ENCODE results near the gene GPR135. TPM values are rescaled to one million over a fixed set of nuclear protein-coding genes. Genes with fewer than 3 reads are reported as not detected.

GPR135 gene
- total RNA-seq, 2 experiments from 2014 or later = 0.81 to 0.91 TPM

DNA sequence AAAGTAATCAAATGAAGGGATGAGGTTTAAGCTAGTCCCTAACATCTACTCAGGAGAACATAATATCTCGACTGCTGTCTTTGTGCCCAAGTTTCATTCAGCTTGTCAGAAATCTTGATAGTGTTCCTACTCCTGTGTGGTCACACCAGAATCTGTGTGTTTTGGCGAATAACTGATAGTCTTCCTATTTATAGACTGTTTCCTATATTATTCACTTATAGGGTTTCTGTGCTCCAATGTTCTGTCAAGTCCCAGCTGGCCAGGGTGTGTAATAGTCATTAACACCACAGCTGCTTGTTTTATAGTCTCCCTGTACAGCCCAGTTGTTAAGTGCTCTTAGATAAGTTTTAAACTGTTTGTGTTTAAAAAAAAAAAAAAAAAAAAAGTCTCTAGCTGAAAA lies 45.9 kb downstream of the GPR135 start:
- H3K27ac ChIP-seq (ENCODE audit: low read depth in 1 of 2, low read length in 2 of 2) = no peak overlapping the region
- H3K36me3 ChIP-seq (ENCODE audit: insufficient read depth, low read length) = no peaks in the 10 kb centered on the region
- no peak for DNase-seq
- Mint-ChIP-seq H3K4me1 (ENCODE audit: low read depth) (no peaks in the 10 kb centered on the region), H3K36me3 (ENCODE audit: low read depth) (no peaks in the 10 kb centered on the region), H3K27ac (no peak overlapping the region), H3K9me3 (no peaks in the 10 kb centered on the region), H3K27me3 (no peaks in the 10 kb centered on the region), H3K4me3 (no peak overlapping the region)
- ChIA-PET POLR2A (no interaction called here), CTCF (interaction anchor here (0.6 kb wide), 1 partner anchor 918 kb away, joined by 4 read pairs; no protein-coding TSS in a partner anchor)
- H3K9me3 ChIP-seq (ENCODE audit: control insufficient read depth in 1 of 2, insufficient read depth in 1 of 2, low read length in 2 of 2) = no peaks in the 10 kb centered on the region
- ATAC-seq (ENCODE audit: poor library complexity) = no peak
- no peak overlapping the region for H3K4me3 ChIP-seq (ENCODE audit: low read length)
- intact Hi-C loops (cut with DNase I, micrococcal nuclease) = no loop called here
- H3K27me3 ChIP-seq (ENCODE audit: control insufficient read depth in 1 of 2, insufficient read depth in 2 of 2, low read length in 2 of 2) = no peaks in the 10 kb centered on the region
- TF ChIP-seq, protein P1, sequence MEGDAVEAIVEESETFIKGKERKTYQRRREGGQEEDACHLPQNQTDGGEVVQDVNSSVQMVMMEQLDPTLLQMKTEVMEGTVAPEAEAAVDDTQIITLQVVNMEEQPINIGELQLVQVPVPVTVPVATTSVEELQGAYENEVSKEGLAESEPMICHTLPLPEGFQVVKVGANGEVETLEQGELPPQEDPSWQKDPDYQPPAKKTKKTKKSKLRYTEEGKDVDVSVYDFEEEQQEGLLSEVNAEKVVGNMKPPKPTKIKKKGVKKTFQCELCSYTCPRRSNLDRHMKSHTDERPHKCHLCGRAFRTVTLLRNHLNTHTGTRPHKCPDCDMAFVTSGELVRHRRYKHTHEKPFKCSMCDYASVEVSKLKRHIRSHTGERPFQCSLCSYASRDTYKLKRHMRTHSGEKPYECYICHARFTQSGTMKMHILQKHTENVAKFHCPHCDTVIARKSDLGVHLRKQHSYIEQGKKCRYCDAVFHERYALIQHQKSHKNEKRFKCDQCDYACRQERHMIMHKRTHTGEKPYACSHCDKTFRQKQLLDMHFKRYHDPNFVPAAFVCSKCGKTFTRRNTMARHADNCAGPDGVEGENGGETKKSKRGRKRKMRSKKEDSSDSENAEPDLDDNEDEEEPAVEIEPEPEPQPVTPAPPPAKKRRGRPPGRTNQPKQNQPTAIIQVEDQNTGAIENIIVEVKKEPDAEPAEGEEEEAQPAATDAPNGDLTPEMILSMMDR (IDR thresholded peaks at IDR 0.05) = no peak
- H3K4me1 ChIP-seq (ENCODE audit: insufficient read depth, low read length) = no peaks in the 10 kb centered on the region

DNA sequence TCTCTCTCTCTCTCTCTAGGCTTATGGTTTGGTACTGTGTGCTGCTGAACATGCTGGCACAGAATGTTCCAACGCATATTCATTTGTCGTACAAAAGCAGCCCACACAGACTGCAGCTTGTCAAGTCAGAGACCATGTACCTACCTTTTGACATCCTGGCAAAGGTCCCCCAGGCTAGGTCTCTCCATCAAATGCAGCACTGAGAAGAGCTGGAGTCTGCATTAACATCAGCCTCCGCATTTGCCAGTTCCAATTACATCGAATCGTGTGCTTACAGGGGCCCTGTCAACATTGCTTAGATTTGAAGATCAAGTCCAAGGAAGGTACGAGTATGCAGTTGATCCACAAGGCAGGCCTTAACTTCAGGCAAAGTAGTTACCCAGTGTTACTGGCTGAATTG lies 47.9 kb downstream of the GPR135 start:
- Histone ChIP-seq H3K27me3 (ENCODE audit: control insufficient read depth in 1 of 2, insufficient read depth in 2 of 2, low read length in 2 of 2) (no peaks in the 10 kb centered on the region), H3K27ac (ENCODE audit: low read depth in 1 of 2, low read length in 2 of 2) (no peak overlapping the region), H3K4me3 (ENCODE audit: low read length) (no peak overlapping the region), H3K36me3 (ENCODE audit: insufficient read depth, low read length) (no peaks in the 10 kb centered on the region), H3K4me1 (ENCODE audit: insufficient read depth, low read length) (no peaks in the 10 kb centered on the region), H3K9me3 (ENCODE audit: control insufficient read depth in 1 of 2, insufficient read depth in 1 of 2, low read length in 2 of 2) (no peaks in the 10 kb centered on the region)
- intact Hi-C loops (cut with DNase I, micrococcal nuclease) = no loop called here
- Mint-ChIP-seq H3K9me3 (no peaks in the 10 kb centered on the region), H3K27ac (no peak overlapping the region), H3K4me1 (ENCODE audit: low read depth) (no peaks in the 10 kb centered on the region), H3K4me3 (no peak overlapping the region), H3K36me3 (ENCODE audit: low read depth) (no peaks in the 10 kb centered on the region), H3K27me3 (no peaks in the 10 kb centered on the region)
- CTCF ChIA-PET = no interaction called here
- ATAC-seq (ENCODE audit: poor library complexity) (no peak), DNase-seq (no peak)
- POLR2A ChIA-PET = no interaction called here
- TF ChIP-seq, protein P1 (IDR thresholded peaks at IDR 0.05) = no peak

DNA sequence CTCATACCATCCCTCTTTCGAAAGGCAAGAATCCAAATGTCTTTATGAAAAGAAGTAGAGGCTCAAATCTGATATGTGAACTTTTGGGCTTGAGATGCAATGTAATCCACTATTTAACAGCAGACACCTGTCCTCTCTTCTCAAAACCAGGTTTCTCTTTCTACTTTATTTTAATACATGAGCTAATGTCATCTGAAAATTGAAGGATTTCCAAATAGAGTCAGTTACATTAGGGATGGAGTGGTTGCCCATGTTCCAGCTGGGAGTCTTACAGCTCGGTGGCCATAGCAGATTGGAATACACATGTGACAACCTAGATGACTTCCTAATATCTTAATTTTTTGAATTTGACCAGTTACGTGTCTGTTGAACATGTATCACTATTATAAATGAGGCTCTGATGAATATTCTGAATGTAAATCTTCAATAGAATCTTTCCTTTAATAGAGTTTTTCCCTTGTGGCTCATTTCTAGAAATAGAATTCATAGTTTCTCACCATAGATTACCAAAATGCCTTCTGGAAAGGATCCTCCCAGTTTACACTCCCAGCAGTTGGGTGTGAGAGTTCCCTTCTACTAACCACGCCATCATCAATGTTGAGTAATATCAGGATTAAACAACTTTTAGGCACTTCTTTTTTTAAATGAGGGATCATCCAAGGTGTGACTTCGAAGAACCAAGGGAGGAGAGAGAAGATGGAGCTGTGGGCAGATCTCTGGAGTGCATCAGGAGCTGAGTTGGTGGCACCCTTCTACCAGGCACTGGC lies 49.2 kb downstream of the GPR135 start:
- Mint-ChIP-seq H3K36me3 (ENCODE audit: low read depth) (no peaks in the 10 kb centered on the region), H3K27ac (no peak overlapping the region)

More for the DNA sequence above, 49.2 kb downstream of the GPR135 start:
- Histone ChIP-seq H3K27ac (ENCODE audit: low read depth in 1 of 2, low read length in 2 of 2) (no peak overlapping the region), H3K9me3 (ENCODE audit: control insufficient read depth in 1 of 2, insufficient read depth in 1 of 2, low read length in 2 of 2) (no peaks in the 10 kb centered on the region), H3K4me1 (ENCODE audit: insufficient read depth, low read length) (no peaks in the 10 kb centered on the region), H3K36me3 (ENCODE audit: insufficient read depth, low read length) (no peaks in the 10 kb centered on the region), H3K4me3 (ENCODE audit: low read length) (no peak overlapping the region), H3K27me3 (ENCODE audit: control insufficient read depth in 1 of 2, insufficient read depth in 2 of 2, low read length in 2 of 2) (no peaks in the 10 kb centered on the region)
- no peaks in the 10 kb centered on the region for H3K27me3 Mint-ChIP-seq
- ATAC-seq (ENCODE audit: poor library complexity) = no peak
- ChIA-PET POLR2A (no interaction called here), CTCF (no interaction called here)
- H3K4me1 Mint-ChIP-seq (ENCODE audit: low read depth) = no peaks in the 10 kb centered on the region
- intact Hi-C loops (cut with DNase I, micrococcal nuclease) = no loop called here
- TF ChIP-seq, protein P1 (IDR thresholded peaks at IDR 0.05) = no peak
- no peak for DNase-seq
- no peaks in the 10 kb centered on the region for H3K9me3 Mint-ChIP-seq
- H3K4me3 Mint-ChIP-seq = no peak overlapping the region

Other genes starting within 250 kb of the GPR135 start
- 10 to 100 TPM; 10.6 to 11.1 TPM for gene L3HYPDH, start 19.0 kb upstream of the GPR135 start, total RNA-seq
- 1 to 10 TPM; 9.4 to 9.8 TPM for gene JKAMP, start 19.1 kb upstream of the GPR135 start, total RNA-seq
- gene CCDC175, start 111.4 kb upstream of the GPR135 start, total RNA-seq = not detected